H9 (cell line): ENCODE results near the gene KIF6. TPM values are rescaled to one million over a fixed set of nuclear protein-coding genes. Genes with fewer than 3 reads are reported as not detected.

Experiments
- DNase-seq: peaks from one replicate; pipeline ENCODE4 v3.0.0-alpha.2; 2017
- H2AFZ ChIP-seq: one replicate; pipeline ENCODE4 v1.6.1; 2013; ENCODE audit warnings: mild to moderate bottlenecking, low read length, control low read depth, moderate library complexity
- H2AK5ac ChIP-seq: 2 replicates; pipeline ENCODE4 v1.6.1; 2013; ENCODE audit warnings: low read length, control low read depth, mixed read lengths; ENCODE audit not compliant: insufficient read length
- H2BK120ac ChIP-seq: one replicate; pipeline ENCODE4 v1.6.1; 2013; ENCODE audit warnings: low read depth, mild to moderate bottlenecking, low read length, control low read depth, inconsistent platforms; ENCODE audit not compliant: poor library complexity, severe bottlenecking
- H2BK12ac ChIP-seq: 2 replicates; pipeline ENCODE4 v1.6.1; 2013; ENCODE audit warnings: low read length, control low read depth, mixed read lengths, low read depth; ENCODE audit not compliant: insufficient read length
- H2BK15ac ChIP-seq: 2 replicates; pipeline ENCODE4 v1.6.1; 2013; ENCODE audit warnings: low read depth, low read length, control low read depth
- H2BK20ac ChIP-seq: one replicate; pipeline ENCODE4 v1.6.1; 2013; ENCODE audit warnings: low read depth, mild to moderate bottlenecking, low read length, control low read depth, inconsistent platforms; ENCODE audit not compliant: poor library complexity, severe bottlenecking
- H2BK5ac ChIP-seq: 2 replicates; pipeline ENCODE4 v1.6.1; 2013; ENCODE audit warnings: low read length, control low read depth, mixed read lengths; ENCODE audit not compliant: insufficient read length
- H3K14ac ChIP-seq: 2 replicates; pipeline ENCODE4 v1.6.1; 2013; ENCODE audit warnings: low read length, control low read depth; ENCODE audit not compliant: insufficient read depth
- H3K18ac ChIP-seq: 2 replicates; pipeline ENCODE4 v1.6.1; 2013; ENCODE audit warnings: low read depth, mild to moderate bottlenecking, mixed read lengths, low read length, control low read depth; ENCODE audit not compliant: insufficient read length
- H3K23ac ChIP-seq: 2 replicates; pipeline ENCODE4 v1.6.1; 2013; ENCODE audit warnings: low read length, control low read depth, mixed read lengths, low read depth; ENCODE audit not compliant: insufficient read length
- H3K23me2 ChIP-seq: 2 replicates; pipeline ENCODE4 v1.6.1; 2013; ENCODE audit warnings: low read depth, mild to moderate bottlenecking, mixed read lengths, low read length, control low read depth; ENCODE audit not compliant: insufficient read length, poor library complexity, severe bottlenecking
- H3K27ac ChIP-seq: 2 replicates; pipeline ENCODE4 v1.5.1; 2013; ENCODE audit warnings: low read length, control low read depth, mixed read lengths, low read depth; ENCODE audit not compliant: insufficient read length
- H3K27me3 ChIP-seq: 2 replicates; pipeline ENCODE4 v1.6.1; 2013; ENCODE audit warnings: low read length, control low read depth, inconsistent platforms; ENCODE audit not compliant: insufficient read depth
- H3K4ac ChIP-seq: 2 replicates; pipeline ENCODE4 v1.6.1; 2013; ENCODE audit warnings: low read depth, mild to moderate bottlenecking, control low read depth, inconsistent platforms, low read length, moderate library complexity
- H3K4me1 ChIP-seq: 2 replicates; pipeline ENCODE4 v1.6.1; 2013; ENCODE audit warnings: low read length, control low read depth, inconsistent platforms; ENCODE audit not compliant: insufficient read depth
- H3K4me2 ChIP-seq: 2 replicates; pipeline ENCODE4 v1.6.1; 2013; ENCODE audit warnings: low read length, control low read depth, mixed read lengths; ENCODE audit not compliant: insufficient read length, insufficient read depth
- H3K56ac ChIP-seq: 2 replicates; pipeline ENCODE4 v1.6.1; 2013; ENCODE audit warnings: low read depth, mild to moderate bottlenecking, mixed read lengths, low read length, control low read depth; ENCODE audit not compliant: insufficient read length
- H3K79me1 ChIP-seq: 2 replicates; pipeline ENCODE4 v1.6.1; 2013; ENCODE audit warnings: low read depth, mild to moderate bottlenecking, moderate library complexity, low read length, control low read depth, inconsistent platforms; ENCODE audit not compliant: insufficient read depth, poor library complexity, severe bottlenecking
- H3K79me2 ChIP-seq: 2 replicates; pipeline ENCODE4 v1.6.1; 2013; ENCODE audit warnings: low read length, control low read depth, inconsistent platforms; ENCODE audit not compliant: insufficient read depth
- H3K9ac ChIP-seq: 2 replicates; pipeline ENCODE4 v1.6.1; 2013; ENCODE audit warnings: low read length, control low read depth, mixed read lengths; ENCODE audit not compliant: insufficient read length; ENCODE audit errors: extremely low read depth
- H3K9me3 ChIP-seq: one replicate; pipeline ENCODE4 v1.6.1; 2013; ENCODE audit warnings: low read depth, low read length, inconsistent platforms; ENCODE audit not compliant: control insufficient read depth
- H3T11ph ChIP-seq: one replicate; pipeline ENCODE4 v1.6.1; 2013; ENCODE audit warnings: mild to moderate bottlenecking, low read length, control low read depth, inconsistent platforms
- H4K20me1 ChIP-seq: one replicate; pipeline ENCODE4 v1.6.1; 2013; ENCODE audit not compliant: control insufficient read depth, insufficient read length, insufficient read depth
- H4K5ac ChIP-seq: 2 replicates; pipeline ENCODE4 v1.6.1; 2013; ENCODE audit warnings: low read depth, mild to moderate bottlenecking, mixed read lengths, low read length, control low read depth; ENCODE audit not compliant: insufficient read length
- H4K8ac ChIP-seq: replicated peaks from 2 replicates; pipeline ENCODE4 v1.6.1; 2013; ENCODE audit warnings: low read length, control low read depth, mixed read lengths, low read depth; ENCODE audit not compliant: insufficient read length
- H4K91ac ChIP-seq: 2 replicates; pipeline ENCODE4 v1.6.1; 2013; ENCODE audit warnings: low read depth, mild to moderate bottlenecking, moderate library complexity, mixed read lengths, low read length, control low read depth; ENCODE audit not compliant: insufficient read length
- H3K27ac Mint-ChIP-seq, 3 experiments: 2 replicates in 2 of 3; 3 replicates in 1 of 3; pipeline ENCODE4 v1.8.0; 2020 to 2021; ENCODE audit warnings: mixed read lengths in 3 of 3, mild to moderate bottlenecking in 1 of 3, moderate library complexity in 1 of 3
- H3K27me3 Mint-ChIP-seq: 2 replicates; pipeline ENCODE4 v1.8.0; 2021; ENCODE audit warnings: low read depth, mild to moderate bottlenecking, moderate library complexity, mixed read lengths
- H3K36me3 Mint-ChIP-seq, 3 experiments: 2 replicates in 2 of 3; 3 replicates in 1 of 3; pipeline ENCODE4 v1.8.0; 2020 to 2021; ENCODE audit warnings: low read depth in 3 of 3, mixed read lengths in 3 of 3; ENCODE audit not compliant: insufficient read depth in 1 of 3
- H3K4me1 Mint-ChIP-seq, 2 experiments: 2 replicates each; pipeline ENCODE4 v1.8.0; 2020; ENCODE audit warnings: mixed read lengths in 2 of 2
- H3K4me3 Mint-ChIP-seq, 2 experiments: 2 replicates in 1 of 2; 3 replicates in 1 of 2; pipeline ENCODE4 v1.8.0; 2020 to 2021; ENCODE audit warnings: mild to moderate bottlenecking in 2 of 2, mixed read lengths in 2 of 2, moderate library complexity in 1 of 2
- H3K9me3 Mint-ChIP-seq, 2 experiments: 2 replicates in 1 of 2; 3 replicates in 1 of 2; pipeline ENCODE4 v1.8.0; 2020; ENCODE audit warnings: mild to moderate bottlenecking in 2 of 2, mixed read lengths in 2 of 2, moderate library complexity in 1 of 2
- CTCF ChIP-seq: fragments of 200-600 bp; sonication (generic); conservative IDR thresholded peaks from 3 replicates; pipeline ENCODE4 v1.8.0; 2021; ENCODE audit warnings: antibody characterized with exemption, mild to moderate bottlenecking
- WGBS: extraction: QIAGEN DNeasy Blood & Tissue Kit; methylation state at CpG from one replicate; pipeline ENCODE4 v1.1.7; 2013; ENCODE audit warnings: missing lambda C conversion rate, low lambda C conversion rate, mixed read lengths; ENCODE audit not compliant: insufficient read length; ENCODE audit errors: extremely low coverage; 5-methylcytosine and 5-hydroxymethylcytosine counted together
- total RNA-seq: library from RNA; stranded (reverse); gene quantifications from 2 replicates; pipeline ENCODE4 v1.2.1, GENCODE V29; 2021

The KIF6 gene
- total RNA-seq, 1 experiment from 2014 or later: 0.63 TPM

GRCh38 chr6:39430446-39430845 lies 294.8 kb downstream of the KIF6 start:
- no peak for TF ChIP-seq CTCF
- Histone ChIP-seq H4K91ac (no peak overlapping the region), H3K4me1 (peaks cover 3% of the 10 kb centered on the region; the same call in 1 of the 2 replicates), H2BK20ac (no peak overlapping the region), H2BK15ac (no peak overlapping the region), H3K14ac (no peak overlapping the region), H2BK120ac (no peak overlapping the region), H2BK5ac (no peak overlapping the region), H3K18ac (no peak overlapping the region), H3K27me3 (no peaks in the 10 kb centered on the region), H3T11ph (no peak overlapping the region), H3K4me2 (no peak overlapping the region), H4K20me1 (no peaks in the 10 kb centered on the region), H3K23ac (no peak overlapping the region), H3K9me3 (no peaks in the 10 kb centered on the region), H3K79me1 (no peaks in the 10 kb centered on the region), H2AK5ac (no peak overlapping the region), H3K79me2 (no peaks in the 10 kb centered on the region), H3K4ac (no peak overlapping the region), H4K8ac (no peak overlapping the region), H4K5ac (no peak overlapping the region), H3K9ac (no peak overlapping the region), H2AFZ (no peak overlapping the region), H3K56ac (no peak overlapping the region), H3K23me2 (no peaks in the 10 kb centered on the region), H3K27ac (no peak overlapping the region), H2BK12ac (no peak overlapping the region)
- no peak for DNase-seq
- H3K9me3 Mint-ChIP-seq: no peaks in the 10 kb centered on the region
- H3K4me3 Mint-ChIP-seq: no peak overlapping the region
- WGBS: no CpG with 5 or more reads among the region's 1 CpG
- H3K4me1 Mint-ChIP-seq: peaks cover 22 to 26% of the 10 kb centered on the region in 2 experiments
- H3K27me3 Mint-ChIP-seq: no peaks in the 10 kb centered on the region; the same call in 1 of the 2 replicates
- no peaks in the 10 kb centered on the region for H3K36me3 Mint-ChIP-seq
- H3K27ac Mint-ChIP-seq: no peak overlapping the region
